HEK293 (cell line): ENCODE measurements around the gene NFS1.

Experiments
- GLI2 ChIP-seq: fragments of 450-650 bp; formaldehyde crosslinking; IDR thresholded peaks from 2 replicates; pipeline ENCODE4; 2017; ENCODE audit warnings: missing biosample characterization, missing genetic modification characterization, low read depth, borderline replicate concordance
- GLIS2 ChIP-seq: fragments of 450-650 bp; formaldehyde crosslinking; IDR thresholded peaks from 2 replicates; pipeline ENCODE4 v1.5.1; 2016; ENCODE audit warnings: missing biosample characterization, missing genetic modification characterization
- KLF1 ChIP-seq: fragments of 450-650 bp; formaldehyde crosslinking; IDR thresholded peaks from 2 replicates; pipeline ENCODE4 v1.5.1; 2016; ENCODE audit warnings: missing biosample characterization, missing genetic modification characterization
- PRDM1 ChIP-seq: fragments of 450-650 bp; formaldehyde crosslinking; IDR thresholded peaks from 2 replicates; pipeline ENCODE4; 2016; ENCODE audit warnings: missing biosample characterization, missing genetic modification characterization
- TRIM28 ChIP-seq: IDR thresholded peaks from 2 replicates; pipeline ENCODE4 v1.6.1; 2011; ENCODE audit warnings: low read length, control low read depth, borderline replicate concordance
- ZBTB1 ChIP-seq: fragments of 450-650 bp; formaldehyde crosslinking; IDR thresholded peaks from 2 replicates; pipeline ENCODE4 v1.5.1; 2016; ENCODE audit warnings: missing biosample characterization, missing genetic modification characterization
- ZBTB8A ChIP-seq: fragments of 450-650 bp; formaldehyde crosslinking; IDR thresholded peaks from 2 replicates; pipeline ENCODE4 v1.5.1; 2016; ENCODE audit warnings: missing biosample characterization, missing genetic modification characterization
- ZFP3 ChIP-seq: fragments of 450-650 bp; formaldehyde crosslinking; IDR thresholded peaks from 2 replicates; pipeline ENCODE4 v1.5.1; 2016; ENCODE audit warnings: low read depth, missing biosample characterization, missing genetic modification characterization
- ZIC2 ChIP-seq: fragments of 450-650 bp; formaldehyde crosslinking; IDR thresholded peaks from 2 replicates; pipeline ENCODE4 v1.5.1; 2016; ENCODE audit warnings: missing biosample characterization, missing genetic modification characterization
- ZNF112 ChIP-seq: fragments of 450-650 bp; formaldehyde crosslinking; IDR thresholded peaks from 2 replicates; pipeline ENCODE4 v1.5.0; 2017; ENCODE audit warnings: missing biosample characterization, missing genetic modification characterization
- ZNF114 ChIP-seq: fragments of 450-650 bp; formaldehyde crosslinking; IDR thresholded peaks from 2 replicates; pipeline ENCODE4 v1.5.0; 2017; ENCODE audit warnings: missing biosample characterization, missing genetic modification characterization
- ZNF138 ChIP-seq: fragments of 450-650 bp; formaldehyde crosslinking; IDR thresholded peaks from 2 replicates; pipeline ENCODE4 v1.5.1; 2016; ENCODE audit warnings: missing biosample characterization, missing genetic modification characterization, borderline replicate concordance
- ZNF155 ChIP-seq: fragments of 450-650 bp; formaldehyde crosslinking; IDR thresholded peaks from 2 replicates; pipeline ENCODE4 v1.5.1; 2016; ENCODE audit warnings: missing biosample characterization, missing genetic modification characterization
- ZNF169 ChIP-seq: fragments of 450-650 bp; formaldehyde crosslinking; IDR thresholded peaks from 2 replicates; pipeline ENCODE4 v1.5.1; 2016; ENCODE audit warnings: missing biosample characterization, missing genetic modification characterization
- ZNF184 ChIP-seq: fragments of 450-650 bp; IDR thresholded peaks from 2 replicates; pipeline ENCODE4 v1.5.1; 2018; ENCODE audit warnings: missing biosample characterization, mild to moderate bottlenecking, missing genetic modification characterization
- ZNF391 ChIP-seq: fragments of 450-650 bp; formaldehyde crosslinking; IDR thresholded peaks from 2 replicates; pipeline ENCODE4 v1.5.1; 2016; ENCODE audit warnings: low read depth, missing biosample characterization, missing genetic modification characterization, borderline replicate concordance
- ZNF394 ChIP-seq: fragments of 450-650 bp; formaldehyde crosslinking; IDR thresholded peaks from 2 replicates; pipeline ENCODE4 v1.5.1; 2016; ENCODE audit warnings: missing biosample characterization, missing genetic modification characterization, mild to moderate bottlenecking, moderate library complexity, borderline replicate concordance
- ZNF433 ChIP-seq: fragments of 450-650 bp; formaldehyde crosslinking; IDR thresholded peaks from 2 replicates; pipeline ENCODE4 v1.5.1; 2016; ENCODE audit warnings: missing biosample characterization, missing genetic modification characterization, low read depth
- ZNF473 ChIP-seq: fragments of 450-650 bp; formaldehyde crosslinking; IDR thresholded peaks from 2 replicates; pipeline ENCODE4 v1.5.1; 2017; ENCODE audit warnings: missing biosample characterization, missing genetic modification characterization
- ZNF544 ChIP-seq: fragments of 450-650 bp; formaldehyde crosslinking; IDR thresholded peaks from 2 replicates; pipeline ENCODE4 v1.5.0; 2017; ENCODE audit warnings: missing biosample characterization, missing genetic modification characterization
- ZNF549 ChIP-seq: fragments of 450-650 bp; IDR thresholded peaks from 2 replicates; pipeline ENCODE4 v1.5.1; 2018; ENCODE audit warnings: missing biosample characterization, missing genetic modification characterization, mild to moderate bottlenecking, inconsistent platforms, moderate library complexity
- ZNF561 ChIP-seq: fragments of 450-650 bp; IDR thresholded peaks from 2 replicates; pipeline ENCODE4 v1.5.1; 2018; ENCODE audit warnings: missing biosample characterization, missing genetic modification characterization, borderline replicate concordance
- ZNF596 ChIP-seq: fragments of 450-650 bp; IDR thresholded peaks from 2 replicates; pipeline ENCODE4 v1.5.0; 2018; ENCODE audit warnings: missing biosample characterization, mild to moderate bottlenecking, missing genetic modification characterization, moderate library complexity
- ZNF621 ChIP-seq: fragments of 450-650 bp; formaldehyde crosslinking; IDR thresholded peaks from 2 replicates; pipeline ENCODE4 v1.5.1; 2017; ENCODE audit warnings: missing biosample characterization, missing genetic modification characterization
- ZNF707 ChIP-seq: fragments of 450-650 bp; formaldehyde crosslinking; IDR thresholded peaks from 2 replicates; pipeline ENCODE4 v1.5.1; 2016; ENCODE audit warnings: missing biosample characterization, missing genetic modification characterization
- ZNF768 ChIP-seq: fragments of 450-650 bp; formaldehyde crosslinking; IDR thresholded peaks from 2 replicates; pipeline ENCODE4 v1.5.1; 2018; ENCODE audit warnings: missing biosample characterization, mild to moderate bottlenecking, missing genetic modification characterization
- ZNF777 ChIP-seq: fragments of 450-650 bp; formaldehyde crosslinking; IDR thresholded peaks from 2 replicates; pipeline ENCODE4 v1.5.1; 2017; ENCODE audit warnings: missing biosample characterization, missing genetic modification characterization, borderline replicate concordance
- TF ChIP-seq, protein P1 (sequence below): fragments of 450-650 bp; formaldehyde crosslinking; IDR thresholded peaks from 2 replicates; pipeline ENCODE4 v1.5.1; 2016; ENCODE audit warnings: missing biosample characterization, missing genetic modification characterization
- TF ChIP-seq, protein P2 (sequence below): fragments of 450-650 bp; formaldehyde crosslinking; IDR thresholded peaks from 2 replicates; pipeline ENCODE4 v1.5.1; 2017; ENCODE audit warnings: missing biosample characterization, mild to moderate bottlenecking, missing genetic modification characterization, moderate library complexity
- TF ChIP-seq, protein P3 (sequence below): fragments of 450-650 bp; formaldehyde crosslinking; IDR thresholded peaks from 2 replicates; pipeline ENCODE4 v1.5.1; 2017; ENCODE audit warnings: missing biosample characterization, missing genetic modification characterization
- TF ChIP-seq, protein P4 (sequence below): fragments of 450-650 bp; formaldehyde crosslinking; IDR thresholded peaks from 2 replicates; pipeline ENCODE4 v1.5.1; 2016; ENCODE audit warnings: missing biosample characterization, missing genetic modification characterization

NFS1 gene

DNA sequence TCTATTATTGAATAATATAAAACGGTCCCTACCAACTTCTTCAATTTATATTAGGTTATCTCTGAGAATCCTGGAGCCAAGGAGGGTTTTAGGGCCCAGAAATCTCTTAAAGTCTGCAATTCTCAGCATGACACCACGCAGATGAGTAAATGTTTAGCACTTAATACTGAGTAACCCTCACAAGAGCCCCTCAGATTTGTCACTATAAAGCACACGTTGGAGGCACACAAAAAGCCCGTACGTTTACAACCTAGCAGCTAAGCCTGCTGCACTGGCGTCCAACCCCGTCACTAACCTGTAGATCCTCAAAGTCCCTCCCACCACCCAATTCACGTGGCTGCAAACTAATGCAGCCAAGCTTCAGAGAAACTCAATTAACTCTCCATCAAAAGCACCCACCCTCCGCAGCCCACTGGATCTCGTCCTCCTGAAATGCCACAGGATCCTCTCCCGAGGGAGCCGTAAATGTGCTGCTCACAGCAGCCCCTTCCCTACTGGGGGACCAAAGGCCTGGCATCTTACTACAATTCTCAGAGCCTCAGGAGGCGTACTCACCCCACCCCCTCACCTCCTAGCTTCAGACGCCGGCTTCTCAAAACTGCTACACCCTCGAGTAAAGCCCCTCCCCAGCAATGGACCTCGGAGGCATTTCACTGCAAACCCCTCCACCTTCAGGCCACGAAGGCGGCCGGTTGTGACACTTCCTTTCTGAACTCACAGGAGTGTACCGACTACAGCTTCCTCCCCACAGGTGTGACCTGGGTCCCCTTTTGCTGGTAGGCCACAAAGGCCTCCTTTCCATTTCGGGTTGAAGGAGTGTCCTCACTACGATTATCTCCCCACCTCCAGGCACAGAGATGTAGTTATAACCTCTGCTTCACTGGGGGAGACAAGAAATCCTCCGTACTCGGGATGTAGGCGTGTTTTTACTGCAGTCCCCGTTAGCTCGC is 35.4 kb downstream of the NFS1 start (continued):
- TF ChIP-seq, protein P1, sequence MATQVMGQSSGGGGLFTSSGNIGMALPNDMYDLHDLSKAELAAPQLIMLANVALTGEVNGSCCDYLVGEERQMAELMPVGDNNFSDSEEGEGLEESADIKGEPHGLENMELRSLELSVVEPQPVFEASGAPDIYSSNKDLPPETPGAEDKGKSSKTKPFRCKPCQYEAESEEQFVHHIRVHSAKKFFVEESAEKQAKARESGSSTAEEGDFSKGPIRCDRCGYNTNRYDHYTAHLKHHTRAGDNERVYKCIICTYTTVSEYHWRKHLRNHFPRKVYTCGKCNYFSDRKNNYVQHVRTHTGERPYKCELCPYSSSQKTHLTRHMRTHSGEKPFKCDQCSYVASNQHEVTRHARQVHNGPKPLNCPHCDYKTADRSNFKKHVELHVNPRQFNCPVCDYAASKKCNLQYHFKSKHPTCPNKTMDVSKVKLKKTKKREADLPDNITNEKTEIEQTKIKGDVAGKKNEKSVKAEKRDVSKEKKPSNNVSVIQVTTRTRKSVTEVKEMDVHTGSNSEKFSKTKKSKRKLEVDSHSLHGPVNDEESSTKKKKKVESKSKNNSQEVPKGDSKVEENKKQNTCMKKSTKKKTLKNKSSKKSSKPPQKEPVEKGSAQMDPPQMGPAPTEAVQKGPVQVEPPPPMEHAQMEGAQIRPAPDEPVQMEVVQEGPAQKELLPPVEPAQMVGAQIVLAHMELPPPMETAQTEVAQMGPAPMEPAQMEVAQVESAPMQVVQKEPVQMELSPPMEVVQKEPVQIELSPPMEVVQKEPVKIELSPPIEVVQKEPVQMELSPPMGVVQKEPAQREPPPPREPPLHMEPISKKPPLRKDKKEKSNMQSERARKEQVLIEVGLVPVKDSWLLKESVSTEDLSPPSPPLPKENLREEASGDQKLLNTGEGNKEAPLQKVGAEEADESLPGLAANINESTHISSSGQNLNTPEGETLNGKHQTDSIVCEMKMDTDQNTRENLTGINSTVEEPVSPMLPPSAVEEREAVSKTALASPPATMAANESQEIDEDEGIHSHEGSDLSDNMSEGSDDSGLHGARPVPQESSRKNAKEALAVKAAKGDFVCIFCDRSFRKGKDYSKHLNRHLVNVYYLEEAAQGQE (tag by site-specific recombination): no peak
- 0 out of 2 replicates have a peak, but pooled peaks have one; percentile 6 for TF ChIP-seq ZNF433 (tag by site-specific recombination)
- no peak for TF ChIP-seq TRIM28
- TF ChIP-seq ZNF155 (tag by site-specific recombination): no peak
- TF ChIP-seq, protein P2, sequence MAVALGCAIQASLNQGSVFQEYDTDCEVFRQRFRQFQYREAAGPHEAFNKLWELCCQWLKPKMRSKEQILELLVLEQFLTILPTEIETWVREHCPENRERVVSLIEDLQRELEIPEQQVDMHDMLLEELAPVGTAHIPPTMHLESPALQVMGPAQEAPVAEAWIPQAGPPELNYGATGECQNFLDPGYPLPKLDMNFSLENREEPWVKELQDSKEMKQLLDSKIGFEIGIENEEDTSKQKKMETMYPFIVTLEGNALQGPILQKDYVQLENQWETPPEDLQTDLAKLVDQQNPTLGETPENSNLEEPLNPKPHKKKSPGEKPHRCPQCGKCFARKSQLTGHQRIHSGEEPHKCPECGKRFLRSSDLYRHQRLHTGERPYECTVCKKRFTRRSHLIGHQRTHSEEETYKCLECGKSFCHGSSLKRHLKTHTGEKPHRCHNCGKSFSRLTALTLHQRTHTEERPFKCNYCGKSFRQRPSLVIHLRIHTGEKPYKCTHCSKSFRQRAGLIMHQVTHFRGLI: no peak
- no peak for TF ChIP-seq ZNF777 (tag by site-specific recombination)
- TF ChIP-seq ZNF473: no peak
- no peak for TF ChIP-seq GLI2 (tag by site-specific recombination)
- no peak for TF ChIP-seq ZBTB8A
- TF ChIP-seq ZNF391: no peak; the same call in 1 of the 2 replicates
- peak; percentile 20 for TF ChIP-seq GLIS2
- TF ChIP-seq, protein P3, sequence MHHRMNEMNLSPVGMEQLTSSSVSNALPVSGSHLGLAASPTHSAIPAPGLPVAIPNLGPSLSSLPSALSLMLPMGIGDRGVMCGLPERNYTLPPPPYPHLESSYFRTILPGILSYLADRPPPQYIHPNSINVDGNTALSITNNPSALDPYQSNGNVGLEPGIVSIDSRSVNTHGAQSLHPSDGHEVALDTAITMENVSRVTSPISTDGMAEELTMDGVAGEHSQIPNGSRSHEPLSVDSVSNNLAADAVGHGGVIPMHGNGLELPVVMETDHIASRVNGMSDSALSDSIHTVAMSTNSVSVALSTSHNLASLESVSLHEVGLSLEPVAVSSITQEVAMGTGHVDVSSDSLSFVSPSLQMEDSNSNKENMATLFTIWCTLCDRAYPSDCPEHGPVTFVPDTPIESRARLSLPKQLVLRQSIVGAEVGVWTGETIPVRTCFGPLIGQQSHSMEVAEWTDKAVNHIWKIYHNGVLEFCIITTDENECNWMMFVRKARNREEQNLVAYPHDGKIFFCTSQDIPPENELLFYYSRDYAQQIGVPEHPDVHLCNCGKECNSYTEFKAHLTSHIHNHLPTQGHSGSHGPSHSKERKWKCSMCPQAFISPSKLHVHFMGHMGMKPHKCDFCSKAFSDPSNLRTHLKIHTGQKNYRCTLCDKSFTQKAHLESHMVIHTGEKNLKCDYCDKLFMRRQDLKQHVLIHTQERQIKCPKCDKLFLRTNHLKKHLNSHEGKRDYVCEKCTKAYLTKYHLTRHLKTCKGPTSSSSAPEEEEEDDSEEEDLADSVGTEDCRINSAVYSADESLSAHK (tag by site-specific recombination): no peak
- TF ChIP-seq ZNF544 (tag by site-specific recombination): no peak
- TF ChIP-seq ZNF561: no peak
- no peak for TF ChIP-seq ZNF621 (tag by site-specific recombination)
- TF ChIP-seq ZNF707 (tag by site-specific recombination): no peak
- TF ChIP-seq ZBTB1 (tag by site-specific recombination): no peak
- TF ChIP-seq ZNF768 (tag by site-specific recombination): no peak
- TF ChIP-seq KLF1 (tag by site-specific recombination): no peak; the same call in 1 of the 2 replicates
- TF ChIP-seq ZNF112 (tag by site-specific recombination): no peak
- no peak; the same call in 1 of the 2 replicates for TF ChIP-seq ZIC2 (tag by site-specific recombination)
- no peak for TF ChIP-seq PRDM1
- no peak for TF ChIP-seq ZNF114 (tag by site-specific recombination)
- TF ChIP-seq ZNF184 (tag by site-specific recombination): no peak
- TF ChIP-seq ZFP3: no peak
- TF ChIP-seq, protein P4, sequence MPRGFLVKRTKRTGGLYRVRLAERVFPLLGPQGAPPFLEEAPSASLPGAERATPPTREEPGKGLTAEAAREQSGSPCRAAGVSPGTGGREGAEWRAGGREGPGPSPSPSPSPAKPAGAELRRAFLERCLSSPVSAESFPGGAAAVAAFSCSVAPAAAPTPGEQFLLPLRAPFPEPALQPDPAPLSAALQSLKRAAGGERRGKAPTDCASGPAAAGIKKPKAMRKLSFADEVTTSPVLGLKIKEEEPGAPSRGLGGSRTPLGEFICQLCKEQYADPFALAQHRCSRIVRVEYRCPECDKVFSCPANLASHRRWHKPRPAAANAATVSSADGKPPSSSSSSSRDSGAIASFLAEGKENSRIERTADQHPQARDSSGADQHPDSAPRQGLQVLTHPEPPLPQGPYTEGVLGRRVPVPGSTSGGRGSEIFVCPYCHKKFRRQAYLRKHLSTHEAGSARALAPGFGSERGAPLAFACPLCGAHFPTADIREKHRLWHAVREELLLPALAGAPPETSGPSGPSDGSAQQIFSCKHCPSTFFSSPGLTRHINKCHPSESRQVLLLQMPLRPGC (tag by site-specific recombination): peak; percentile 43; the same call in 1 of the 2 replicates
- no peak for TF ChIP-seq ZNF169 (tag by site-specific recombination)
- no peak for TF ChIP-seq ZNF394
- TF ChIP-seq ZNF138 (tag by site-specific recombination): no peak
- no peak; the same call in 1 of the 2 replicates for TF ChIP-seq ZNF596 (tag by site-specific recombination)
- TF ChIP-seq ZNF549: no peak
